Measurements from ENCODE around the gene CARD6. TPM values are rescaled to one million over a fixed set of nuclear protein-coding genes. Genes with fewer than 3 reads are reported as not detected.

The CARD6 gene
- total and polyA plus RNA-seq, 9 of the 15 experiments (the other 6 are each of a cell fraction or from before 2014, with no cell fraction given) = 3.5 to 8.3 (median 5.9) TPM

DNA sequence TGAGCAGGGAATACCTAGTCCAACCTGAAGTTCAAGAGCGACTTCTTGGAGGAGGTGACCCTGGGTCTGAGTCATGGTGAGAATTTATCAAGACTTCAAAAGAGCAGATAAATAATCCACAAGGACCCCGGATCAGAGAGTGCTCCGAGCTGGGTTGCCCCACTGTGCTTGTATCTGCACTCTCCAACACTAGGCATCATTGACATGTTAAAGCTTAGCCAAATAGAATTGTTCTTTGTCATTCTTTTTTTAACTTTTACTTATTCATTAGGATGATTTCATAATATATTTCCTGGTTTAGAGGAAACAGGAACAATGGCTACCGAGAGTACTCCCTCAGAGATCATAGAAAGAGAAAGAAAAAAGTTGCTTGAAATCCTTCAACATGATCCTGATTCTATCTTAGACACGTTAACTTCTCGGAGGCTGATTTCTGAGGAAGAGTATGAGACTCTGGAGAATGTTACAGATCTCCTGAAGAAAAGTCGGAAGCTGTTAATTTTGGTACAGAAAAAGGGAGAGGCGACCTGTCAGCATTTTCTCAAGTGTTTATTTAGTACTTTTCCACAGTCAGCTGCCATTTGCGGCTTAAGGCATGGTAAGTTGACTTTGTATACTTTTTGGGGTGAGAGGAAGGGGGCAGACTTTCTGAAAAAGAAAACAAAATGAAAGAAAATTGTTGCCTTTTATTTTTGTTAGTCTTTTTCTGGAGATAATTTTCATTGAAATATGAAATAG, at the start of gene CARD6 (continued):
- TF ChIP-seq FOXA3 (CRISPR knock-in tag; conservative IDR thresholded peaks at IDR 0.05 in 1 of 2, IDR thresholded peaks at IDR 0.05 in 1 of 2) (0 out of 4 replicates have a peak, but pooled peaks of 1 of the 2 experiments have one; percentile 39), TBL1XR1 (IDR thresholded peaks at IDR 0.05; ENCODE audit: low read length in 2 of 2) (0 out of 4 replicates have a peak, but pooled peaks of 1 of the 2 experiments have one; percentile 6), TEAD1 (CRISPR knock-in tag; IDR thresholded peaks at IDR 0.05) (0 out of 4 replicates have a peak, but pooled peaks of 1 of the 2 experiments have one; percentile 4), CREB3L1 (IDR thresholded peaks at IDR 0.05; ENCODE audit: borderline replicate concordance, low read depth) (0 out of 2 replicates have a peak, but pooled peaks have one; percentile 7), TCFL5 (CRISPR knock-in tag; conservative IDR thresholded peaks at IDR 0.05) (0 out of 2 replicates have a peak, but pooled peaks have one; percentile 10), HDAC8 (tag; IDR thresholded peaks at IDR 0.05) (no peak), SMAD4 (CRISPR knock-in tag; conservative IDR thresholded peaks at IDR 0.05) (0 out of 2 replicates have a peak, but pooled peaks have one; percentile 27), ZBTB11 (CRISPR knock-in tag; IDR thresholded peaks at IDR 0.05) (peak in 1 of 3 experiments; percentile 41; a peak in 1 of 6 replicates), EP400 (IDR thresholded peaks at IDR 0.05) (peak; percentile 68), ZNF197 (CRISPR knock-in tag; IDR thresholded peaks at IDR 0.05; ENCODE audit: low read depth) (0 out of 2 replicates have a peak, but pooled peaks have one; percentile 22), ATF3 (IDR thresholded peaks at IDR 0.05) (peak; percentile 82), ATF3 (CRISPR knock-in tag; conservative IDR thresholded peaks at IDR 0.05) (peak; percentile 72; the same call in 1 of the 2 replicates)
- TF ChIP-seq, protein P1, sequence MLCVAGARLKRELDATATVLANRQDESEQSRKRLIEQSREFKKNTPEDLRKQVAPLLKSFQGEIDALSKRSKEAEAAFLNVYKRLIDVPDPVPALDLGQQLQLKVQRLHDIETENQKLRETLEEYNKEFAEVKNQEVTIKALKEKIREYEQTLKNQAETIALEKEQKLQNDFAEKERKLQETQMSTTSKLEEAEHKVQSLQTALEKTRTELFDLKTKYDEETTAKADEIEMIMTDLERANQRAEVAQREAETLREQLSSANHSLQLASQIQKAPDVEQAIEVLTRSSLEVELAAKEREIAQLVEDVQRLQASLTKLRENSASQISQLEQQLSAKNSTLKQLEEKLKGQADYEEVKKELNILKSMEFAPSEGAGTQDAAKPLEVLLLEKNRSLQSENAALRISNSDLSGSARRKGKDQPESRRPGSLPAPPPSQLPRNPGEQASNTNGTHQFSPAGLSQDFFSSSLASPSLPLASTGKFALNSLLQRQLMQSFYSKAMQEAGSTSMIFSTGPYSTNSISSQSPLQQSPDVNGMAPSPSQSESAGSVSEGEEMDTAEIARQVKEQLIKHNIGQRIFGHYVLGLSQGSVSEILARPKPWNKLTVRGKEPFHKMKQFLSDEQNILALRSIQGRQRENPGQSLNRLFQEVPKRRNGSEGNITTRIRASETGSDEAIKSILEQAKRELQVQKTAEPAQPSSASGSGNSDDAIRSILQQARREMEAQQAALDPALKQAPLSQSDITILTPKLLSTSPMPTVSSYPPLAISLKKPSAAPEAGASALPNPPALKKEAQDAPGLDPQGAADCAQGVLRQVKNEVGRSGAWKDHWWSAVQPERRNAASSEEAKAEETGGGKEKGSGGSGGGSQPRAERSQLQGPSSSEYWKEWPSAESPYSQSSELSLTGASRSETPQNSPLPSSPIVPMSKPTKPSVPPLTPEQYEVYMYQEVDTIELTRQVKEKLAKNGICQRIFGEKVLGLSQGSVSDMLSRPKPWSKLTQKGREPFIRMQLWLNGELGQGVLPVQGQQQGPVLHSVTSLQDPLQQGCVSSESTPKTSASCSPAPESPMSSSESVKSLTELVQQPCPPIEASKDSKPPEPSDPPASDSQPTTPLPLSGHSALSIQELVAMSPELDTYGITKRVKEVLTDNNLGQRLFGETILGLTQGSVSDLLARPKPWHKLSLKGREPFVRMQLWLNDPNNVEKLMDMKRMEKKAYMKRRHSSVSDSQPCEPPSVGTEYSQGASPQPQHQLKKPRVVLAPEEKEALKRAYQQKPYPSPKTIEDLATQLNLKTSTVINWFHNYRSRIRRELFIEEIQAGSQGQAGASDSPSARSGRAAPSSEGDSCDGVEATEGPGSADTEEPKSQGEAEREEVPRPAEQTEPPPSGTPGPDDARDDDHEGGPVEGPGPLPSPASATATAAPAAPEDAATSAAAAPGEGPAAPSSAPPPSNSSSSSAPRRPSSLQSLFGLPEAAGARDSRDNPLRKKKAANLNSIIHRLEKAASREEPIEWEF (CRISPR knock-in tag; IDR thresholded peaks at IDR 0.05) = peak; percentile 18; the same call in 1 of the 2 replicates
